Cerebellar cortex (tissue), 1 donor: Measurements from ENCODE around the gene SPTLC2.
"Not testable (repeated sequence)": the region's sequence is repeated elsewhere in the genome, so short reads cannot be mapped to it uniquely, and the experiment has no call there.

ENCODE experiments used
- DNase-seq: peaks from one replicate; pipeline ENCODE4 v3.0.0-alpha.2; 2015; ENCODE audit warnings: low spot score

SPTLC2 gene, protein sequence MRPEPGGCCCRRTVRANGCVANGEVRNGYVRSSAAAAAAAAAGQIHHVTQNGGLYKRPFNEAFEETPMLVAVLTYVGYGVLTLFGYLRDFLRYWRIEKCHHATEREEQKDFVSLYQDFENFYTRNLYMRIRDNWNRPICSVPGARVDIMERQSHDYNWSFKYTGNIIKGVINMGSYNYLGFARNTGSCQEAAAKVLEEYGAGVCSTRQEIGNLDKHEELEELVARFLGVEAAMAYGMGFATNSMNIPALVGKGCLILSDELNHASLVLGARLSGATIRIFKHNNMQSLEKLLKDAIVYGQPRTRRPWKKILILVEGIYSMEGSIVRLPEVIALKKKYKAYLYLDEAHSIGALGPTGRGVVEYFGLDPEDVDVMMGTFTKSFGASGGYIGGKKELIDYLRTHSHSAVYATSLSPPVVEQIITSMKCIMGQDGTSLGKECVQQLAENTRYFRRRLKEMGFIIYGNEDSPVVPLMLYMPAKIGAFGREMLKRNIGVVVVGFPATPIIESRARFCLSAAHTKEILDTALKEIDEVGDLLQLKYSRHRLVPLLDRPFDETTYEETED

DNA sequence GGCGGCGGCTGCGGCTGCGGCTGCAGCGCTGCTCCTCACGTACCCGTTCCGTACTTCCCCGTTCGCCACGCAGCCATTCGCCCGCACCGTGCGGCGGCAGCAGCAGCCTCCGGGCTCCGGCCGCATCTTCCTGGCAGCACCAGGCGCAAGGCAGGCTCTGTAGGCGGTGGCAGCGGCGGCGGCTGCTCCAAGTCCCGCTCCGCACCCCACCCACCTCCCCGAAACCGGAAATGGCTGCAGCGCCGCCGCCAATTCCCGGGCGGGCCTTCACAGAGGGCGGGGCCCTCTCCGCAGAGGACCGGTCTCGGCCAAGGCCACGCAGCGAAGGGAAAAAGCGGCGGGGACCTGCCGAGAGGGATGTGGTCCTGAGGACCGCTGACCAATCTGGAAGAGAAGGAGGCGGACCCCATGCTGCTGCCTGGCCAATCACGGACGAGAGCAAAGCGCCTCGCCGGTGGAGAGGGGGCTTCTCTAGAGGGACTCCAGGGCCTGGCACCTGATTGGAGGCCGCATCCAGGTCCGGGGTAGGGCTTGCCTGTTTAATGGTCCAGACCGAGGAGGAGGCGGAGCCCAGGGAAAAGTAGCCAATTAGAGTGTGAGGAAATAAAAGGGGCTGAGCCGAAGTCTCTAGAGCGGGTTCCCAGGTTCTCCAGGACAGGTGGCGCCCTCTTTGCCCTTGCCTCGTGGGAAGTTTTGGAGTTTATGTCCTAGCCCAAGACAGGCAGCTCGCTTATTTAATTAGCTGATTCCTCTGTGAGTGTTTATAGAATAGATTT is at the start of gene SPTLC2:
TSS of gene SPTLC2 (minus strand) at position 184 of the 776 bp plus-strand sequence. CDS start at position 126, 58 bp downstream.
- DNase-seq: peak; percentile 100

DNA sequence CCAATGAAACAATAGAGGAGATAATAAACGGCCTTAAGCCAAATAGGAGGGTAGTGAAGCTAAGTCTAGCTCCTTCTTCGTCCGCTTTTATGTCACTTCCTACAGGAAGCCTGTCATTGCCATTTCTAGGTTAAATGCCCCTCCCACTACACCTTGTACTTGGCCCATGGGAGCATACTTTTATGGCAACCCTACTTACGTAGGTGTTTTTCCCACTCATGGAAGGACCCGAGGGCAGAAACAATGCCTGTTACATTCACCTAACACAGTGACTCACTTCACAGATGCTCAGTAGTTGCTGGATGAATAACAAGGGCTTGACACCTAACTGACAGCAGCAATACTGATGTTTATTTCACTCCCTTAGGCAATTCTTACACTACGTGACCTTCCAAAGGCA is 46.9 kb upstream of the SPTLC2 start:
- no peak for DNase-seq

DNA sequence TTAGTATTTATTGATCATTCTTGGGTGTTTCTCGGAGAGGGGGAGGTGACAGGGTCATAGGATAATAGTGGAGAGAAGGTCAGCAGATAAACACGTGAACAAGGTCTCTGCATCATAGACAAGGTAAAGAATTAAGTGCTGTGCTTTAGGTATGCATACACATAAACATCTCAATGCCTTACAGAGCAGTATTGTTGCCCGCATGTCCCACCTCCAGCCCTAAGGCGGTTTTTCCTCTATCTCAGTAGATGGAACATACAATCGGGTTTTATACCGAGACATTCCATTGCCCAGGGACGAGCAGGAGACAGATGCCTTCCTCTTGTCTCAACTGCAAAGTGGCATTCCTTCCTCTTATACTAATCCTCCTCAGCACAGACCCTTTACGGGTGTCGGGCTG is 45.1 kb upstream of the SPTLC2 start:
- DNase-seq: not testable (repeated sequence)

DNA sequence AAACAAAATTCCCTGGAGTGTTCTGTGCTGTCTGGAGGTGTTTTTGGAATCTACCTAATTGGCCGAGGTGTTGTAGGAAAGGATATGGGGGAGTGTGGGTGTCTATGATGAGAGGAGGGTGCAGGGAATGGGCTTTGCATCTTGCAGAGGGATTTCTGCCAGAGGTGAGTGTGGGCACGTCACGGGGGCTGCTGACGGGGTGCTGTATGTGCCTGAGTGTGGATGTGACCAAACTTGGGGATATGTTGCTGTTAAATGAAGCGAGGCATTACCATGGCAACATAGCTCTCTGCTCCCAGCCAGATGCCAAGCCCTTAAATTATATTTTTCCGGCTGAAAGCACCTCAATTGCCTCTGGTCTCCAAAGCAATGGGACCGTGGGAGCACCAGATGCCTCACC is 44.3 kb upstream of the SPTLC2 start:
- peak; percentile 41 for DNase-seq

DNA sequence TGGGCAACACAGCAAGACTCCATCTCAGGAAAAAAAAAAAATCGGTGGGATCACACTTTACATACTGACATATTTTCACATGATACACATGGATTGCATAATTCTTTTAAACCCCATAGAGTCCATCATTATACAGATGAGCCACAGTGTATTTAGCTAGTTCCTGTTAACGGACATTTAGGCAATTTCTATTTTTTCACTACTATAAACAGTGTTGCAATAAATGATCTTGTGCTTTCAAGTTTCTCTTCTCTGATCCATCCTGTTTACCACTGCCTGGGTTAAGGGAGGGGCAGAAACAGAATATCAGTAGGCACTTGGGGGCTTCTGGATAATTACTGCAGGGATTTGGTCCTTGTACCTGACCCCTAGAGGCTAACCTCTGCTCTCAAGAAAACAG is 43.4 kb upstream of the SPTLC2 start:
- DNase-seq: no peak

DNA sequence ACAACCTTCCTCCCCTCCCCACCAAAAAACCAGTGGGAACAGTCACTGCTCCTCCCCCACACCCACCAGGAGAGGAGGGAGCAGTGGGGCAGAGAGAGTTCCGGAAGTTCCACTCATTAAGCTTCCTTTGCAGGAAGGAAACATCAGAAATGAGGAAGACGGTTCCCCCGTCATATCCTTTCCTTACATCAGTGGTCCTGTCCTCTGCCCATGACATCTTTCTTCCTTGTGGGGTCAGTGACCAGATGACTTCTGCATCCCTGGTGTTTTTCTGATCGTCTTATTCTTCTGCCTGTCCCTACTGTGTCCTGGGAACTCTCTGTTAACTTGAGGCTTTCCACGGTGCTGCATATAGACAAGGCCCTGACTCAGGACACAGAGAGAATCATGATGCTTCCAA is 40.8 kb upstream of the SPTLC2 start:
- DNase-seq: no peak

DNA sequence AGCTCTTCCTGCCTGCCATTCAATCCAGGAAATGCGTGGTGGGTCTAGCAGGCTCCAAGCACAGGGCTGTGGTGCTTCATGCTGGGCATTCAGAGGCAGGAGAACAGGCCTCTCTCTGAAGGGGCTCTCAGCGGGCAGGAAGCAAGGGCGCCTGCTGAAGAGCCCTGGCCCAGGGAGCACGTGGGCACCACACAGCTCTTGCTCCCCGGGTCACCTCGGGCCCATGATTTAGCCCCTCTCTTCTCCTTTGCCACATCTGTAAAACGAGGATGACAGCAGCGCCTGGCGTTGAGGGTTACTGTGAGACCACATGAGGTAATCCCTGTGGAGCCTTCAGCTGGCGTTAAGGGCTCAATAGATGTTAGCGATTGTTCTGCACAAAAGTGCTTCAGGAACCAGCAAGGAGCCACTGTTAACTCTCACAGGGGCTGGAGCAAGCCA is 37.6 kb upstream of the SPTLC2 start:
- DNase-seq: no peak

DNA sequence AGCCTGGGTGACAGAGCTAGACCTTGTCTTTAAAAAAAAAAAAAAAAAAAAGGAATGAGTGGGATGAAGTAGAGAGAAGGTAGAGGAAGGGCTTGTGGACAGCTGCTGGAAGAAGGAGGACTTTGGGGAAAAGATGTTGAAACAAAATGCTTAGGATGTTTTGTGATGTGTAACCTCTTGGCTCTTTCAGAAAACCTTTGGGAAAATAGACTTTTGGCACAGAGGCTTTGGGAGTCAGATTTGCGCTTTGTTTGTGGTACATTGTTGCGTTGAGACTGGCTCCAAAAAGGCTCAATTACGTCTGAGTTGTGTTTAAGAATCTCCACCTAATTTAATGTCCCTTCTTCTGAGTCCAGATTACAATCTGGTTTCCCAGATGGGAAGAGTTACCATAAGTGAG is 32.9 kb upstream of the SPTLC2 start:
- no peak for DNase-seq

DNA sequence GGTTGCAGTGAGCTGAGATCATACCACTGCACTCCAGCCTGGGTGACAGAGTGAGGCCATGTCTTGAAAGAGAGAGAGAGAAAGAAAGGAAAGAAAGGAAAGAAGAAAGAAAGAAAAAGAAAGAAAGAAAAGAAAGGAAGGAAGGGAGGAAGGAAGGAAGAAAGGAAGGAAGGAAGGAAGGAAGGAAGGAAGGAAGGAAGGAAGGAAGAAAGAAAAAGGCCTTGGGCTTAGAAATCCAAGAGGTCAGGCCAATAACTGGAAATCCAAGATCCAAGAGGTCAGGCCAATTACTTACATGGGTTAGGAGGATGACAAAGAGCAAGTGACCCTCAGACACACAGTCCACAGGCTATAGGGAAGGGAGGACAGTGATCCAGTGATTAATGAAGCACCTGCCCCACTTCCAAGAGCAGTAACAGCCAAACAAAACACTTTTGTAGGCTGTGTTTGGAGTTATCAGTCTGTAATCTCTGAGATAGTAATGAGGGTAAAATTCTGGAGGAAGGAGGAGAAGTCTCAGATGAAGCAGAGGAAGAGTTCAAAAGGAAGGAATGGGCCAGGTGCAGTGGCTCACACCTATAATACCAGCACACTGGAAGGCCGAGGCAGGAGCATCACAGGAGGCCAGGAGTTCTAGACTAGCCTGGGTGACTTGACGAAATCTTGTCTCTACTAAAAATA is 32.2 kb upstream of the SPTLC2 start:
- no peak for DNase-seq

DNA sequence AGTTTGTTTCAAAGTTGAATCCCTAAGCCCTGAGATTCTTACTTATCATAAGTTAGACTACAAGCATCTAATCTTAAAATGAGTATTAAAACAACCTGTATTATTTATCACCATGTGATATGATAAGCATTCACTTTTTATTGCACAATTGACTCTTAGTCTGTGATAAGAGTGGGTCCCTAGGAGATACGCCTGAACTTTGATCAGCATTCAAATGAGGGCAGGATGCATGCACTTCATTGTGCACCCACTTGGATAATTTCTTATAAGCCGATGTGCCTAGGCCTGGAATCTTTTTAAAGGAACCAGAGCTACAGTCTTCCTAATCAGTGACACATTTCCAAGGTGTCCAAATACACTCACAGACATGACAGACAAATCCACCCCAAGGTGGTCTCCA is 31.4 kb upstream of the SPTLC2 start:
- DNase-seq: no peak

DNA sequence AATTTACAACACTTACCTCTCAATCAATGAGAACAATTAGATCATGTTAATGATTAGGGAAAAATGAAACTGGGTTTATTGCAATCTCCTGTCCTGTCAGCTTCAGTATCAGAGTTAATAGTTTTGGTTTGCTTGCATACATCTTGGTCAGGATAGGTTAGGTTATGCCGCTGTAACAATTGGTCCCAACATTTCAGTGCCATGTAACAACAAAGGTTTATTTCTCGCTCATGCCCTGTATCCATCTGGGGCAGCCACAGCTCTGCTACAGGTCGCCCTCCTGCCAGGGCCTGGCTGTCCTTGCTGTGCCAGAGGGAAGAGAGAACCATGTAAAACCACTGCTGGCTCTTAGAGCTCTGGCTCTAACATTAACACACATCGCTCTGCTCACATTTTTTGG is 30.5 kb upstream of the SPTLC2 start:
- DNase-seq: no peak

DNA sequence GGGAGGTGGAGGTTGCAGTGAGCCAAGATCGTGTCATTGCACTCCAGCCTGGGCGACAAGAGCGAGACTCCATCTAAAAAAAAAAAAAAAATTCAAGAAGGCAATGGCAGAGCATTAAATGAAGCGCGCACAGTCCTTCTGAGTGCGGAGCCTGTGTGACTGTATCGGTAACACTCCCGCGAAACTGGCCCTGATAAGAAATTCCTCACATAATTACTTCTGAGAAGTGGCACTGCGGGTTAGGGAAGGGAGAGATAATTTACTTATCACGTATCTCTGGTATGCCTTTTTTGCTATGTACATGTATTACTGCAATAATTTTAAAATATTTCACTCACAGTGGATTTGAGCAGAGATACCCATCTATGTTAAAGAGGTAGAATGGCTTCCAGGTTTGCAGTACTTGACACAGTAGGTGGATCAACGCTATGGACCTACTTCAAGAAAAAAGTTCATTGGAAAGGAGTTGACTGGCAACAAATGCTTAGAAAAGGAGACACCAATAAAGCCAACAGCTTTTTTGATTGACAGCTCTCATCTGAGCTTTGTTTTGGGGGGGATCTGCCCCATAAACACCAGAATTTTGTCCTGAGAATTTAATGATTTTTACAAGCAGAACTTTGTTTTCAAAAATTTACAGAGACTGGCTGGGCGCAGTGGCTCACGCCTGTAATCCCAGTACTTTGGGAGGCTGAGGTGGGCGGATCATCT is 29.2 kb upstream of the SPTLC2 start:
- DNase-seq: no peak

DNA sequence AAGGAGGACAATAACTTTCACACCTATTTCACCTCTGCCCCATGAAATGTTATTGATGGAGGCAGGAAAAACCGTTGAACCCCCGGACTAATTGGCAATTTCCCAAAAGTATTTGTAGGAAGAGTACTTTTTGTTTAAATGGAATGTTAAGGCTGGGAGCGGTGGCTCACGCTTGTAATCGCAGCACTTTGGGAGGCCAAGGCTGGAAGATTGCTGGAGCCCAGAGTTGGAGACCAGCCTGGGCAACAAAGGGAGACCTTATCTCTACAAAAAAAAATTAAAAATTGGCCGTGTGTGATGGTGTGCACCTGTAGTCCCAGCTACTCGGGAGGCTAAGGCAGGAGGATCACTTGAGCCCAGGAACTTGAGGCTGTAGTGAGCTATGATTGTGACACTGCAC is 26.0 kb upstream of the SPTLC2 start:
- no peak for DNase-seq

DNA sequence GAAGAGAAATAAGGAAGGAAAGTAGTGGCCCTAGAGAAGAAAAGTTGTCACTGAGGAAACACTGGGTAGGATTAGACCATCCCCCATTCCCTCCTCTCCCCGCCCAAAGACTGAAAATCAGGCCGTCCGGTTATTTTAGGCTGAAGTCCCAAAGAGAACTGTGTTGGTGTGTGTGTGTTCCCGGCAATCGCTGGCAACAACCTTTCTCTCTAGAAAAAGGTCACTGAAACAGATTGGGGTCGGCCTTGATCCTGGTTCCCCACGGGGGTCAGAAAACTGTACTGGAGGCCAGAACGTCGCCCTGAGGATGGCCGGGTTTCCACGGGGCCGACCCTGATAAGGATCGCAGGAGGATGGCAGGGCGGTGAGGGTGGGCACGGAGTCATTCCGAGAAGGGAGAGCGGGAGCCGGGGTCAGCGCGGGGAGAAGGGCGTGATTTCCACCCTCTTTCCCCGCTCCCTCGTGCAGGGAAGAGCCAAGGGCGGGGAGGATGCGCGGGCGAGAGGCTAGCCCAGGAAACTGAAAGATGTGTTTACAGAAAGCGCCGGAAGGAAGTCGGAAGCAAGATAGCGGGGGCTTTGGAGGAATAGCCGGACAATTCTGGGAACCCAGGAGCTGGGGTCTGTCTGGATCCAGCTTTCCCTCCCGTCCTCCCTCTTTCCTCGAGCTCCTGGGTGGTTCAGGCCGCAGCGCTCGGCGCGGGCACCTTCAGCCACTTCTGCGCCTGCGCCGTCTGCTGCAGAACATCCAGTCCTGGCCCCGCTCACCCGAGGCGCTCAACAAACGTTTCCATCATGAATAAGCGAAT is 25.3 kb upstream of the SPTLC2 start:
- DNase-seq: peak; percentile 18

DNA sequence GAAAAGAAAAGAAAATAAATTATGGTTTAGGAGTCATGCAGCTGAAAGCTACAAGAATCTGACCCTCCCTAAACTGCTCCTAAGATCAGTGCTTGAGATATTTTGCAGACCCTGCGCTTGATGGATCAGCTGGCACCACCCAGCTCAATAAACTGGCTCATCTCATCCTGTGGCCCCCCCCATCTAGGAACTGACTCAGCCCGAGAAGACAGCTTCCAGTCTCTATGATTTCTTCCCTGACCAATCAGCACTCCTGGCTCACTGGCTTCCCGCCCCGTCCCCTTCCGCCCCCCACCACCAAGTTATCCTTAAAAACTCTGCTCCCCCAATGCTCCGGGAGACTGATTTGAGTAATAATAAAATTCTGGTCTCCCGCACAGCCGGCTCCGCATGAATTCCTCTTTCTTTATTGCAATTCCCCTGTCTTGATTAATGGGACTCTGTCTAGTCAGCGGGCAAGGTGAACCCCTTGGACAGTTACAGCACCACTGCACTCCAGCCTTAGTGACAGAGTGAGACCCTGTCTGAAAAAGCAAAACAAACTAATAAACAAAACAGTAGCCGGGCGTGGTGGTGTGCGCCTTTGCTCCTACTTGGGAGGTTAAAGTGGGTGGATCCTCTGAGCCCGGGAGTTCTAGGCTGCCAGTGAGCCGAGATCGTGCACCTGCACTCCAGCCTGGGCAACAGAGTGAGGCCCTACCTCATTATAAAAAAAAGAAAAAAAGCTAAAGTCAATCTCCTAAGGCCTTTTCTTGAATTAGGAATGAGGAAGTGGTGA is 24.5 kb upstream of the SPTLC2 start:
- no peak for DNase-seq

DNA sequence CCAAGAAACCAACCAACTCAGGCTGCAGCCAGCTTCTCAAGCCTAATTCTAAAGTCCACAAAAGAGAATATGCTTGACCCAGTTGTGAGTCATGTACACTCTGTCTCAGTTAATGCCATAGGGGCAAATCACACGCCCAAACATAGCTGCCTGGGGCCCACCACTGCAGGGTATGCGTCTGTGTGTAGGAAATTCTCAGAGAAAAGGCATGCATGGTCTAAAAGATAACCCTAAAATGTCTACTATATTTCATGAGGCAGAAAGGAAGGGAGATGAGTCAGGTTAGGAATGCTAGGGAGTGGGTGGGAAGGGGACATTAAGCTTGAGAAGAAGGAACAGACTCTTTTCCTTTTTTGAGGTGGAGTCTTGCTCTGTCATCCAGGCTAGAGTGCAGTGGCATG is 22.3 kb upstream of the SPTLC2 start:
- DNase-seq: no peak

DNA sequence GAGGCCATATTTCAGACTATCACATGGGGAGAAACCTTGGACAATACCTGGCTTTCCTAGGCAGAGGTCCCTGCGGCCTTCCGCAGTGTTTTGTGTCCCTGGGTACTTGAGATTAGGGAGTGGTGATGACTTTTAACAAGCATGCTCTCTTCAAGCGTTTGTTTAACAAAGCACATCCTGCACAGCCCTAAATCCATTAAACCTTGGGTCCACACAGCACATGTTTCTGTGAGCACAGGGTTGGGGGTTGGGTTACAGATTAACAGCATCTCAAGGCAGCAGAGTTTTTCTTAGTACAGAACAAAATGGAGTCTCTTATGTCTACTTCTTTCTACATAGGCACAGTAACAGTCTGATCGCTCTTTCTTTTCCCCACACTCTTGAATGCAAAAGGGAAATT is 19.4 kb upstream of the SPTLC2 start:
- DNase-seq: not testable (repeated sequence)

DNA sequence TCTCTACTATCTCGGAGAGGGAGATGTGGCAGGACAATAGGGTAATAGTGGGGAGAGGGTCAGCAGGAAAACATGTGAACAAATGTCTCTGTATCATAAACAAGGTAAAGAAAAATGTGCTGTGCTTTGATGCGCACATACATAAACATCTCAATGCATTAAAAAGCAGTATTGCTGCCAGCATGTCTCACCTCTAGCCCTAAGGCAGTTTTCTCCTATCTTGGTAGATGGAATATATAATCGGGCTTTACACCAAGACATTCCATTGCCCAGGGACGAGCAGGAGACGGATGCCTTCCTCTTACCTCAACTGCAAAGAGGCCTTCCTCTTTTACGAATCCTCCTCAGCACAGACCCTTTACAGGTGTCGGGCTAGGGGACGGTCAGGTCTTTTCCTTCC is 19.0 kb upstream of the SPTLC2 start:
- DNase-seq: not testable (repeated sequence)

DNA sequence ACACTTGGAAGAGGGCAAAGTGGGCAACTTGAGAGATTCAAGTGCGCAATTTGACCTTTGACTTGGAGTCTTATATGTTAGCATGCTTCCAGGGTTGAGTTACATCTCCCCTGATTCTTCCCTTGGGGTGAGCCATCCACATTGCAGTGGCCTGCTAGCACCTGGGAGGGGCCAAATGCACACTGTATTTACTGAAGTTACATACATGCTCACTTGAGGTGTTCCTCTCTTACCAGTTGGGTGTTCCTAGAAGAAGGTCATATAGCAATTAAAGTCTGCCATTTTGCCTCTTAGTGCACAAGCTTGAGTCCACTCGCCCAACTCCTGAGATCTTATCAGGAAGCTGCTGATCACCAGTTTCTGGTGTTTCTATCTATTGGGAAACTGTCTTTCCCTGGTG is 13.7 kb upstream of the SPTLC2 start:
- DNase-seq: no peak

DNA sequence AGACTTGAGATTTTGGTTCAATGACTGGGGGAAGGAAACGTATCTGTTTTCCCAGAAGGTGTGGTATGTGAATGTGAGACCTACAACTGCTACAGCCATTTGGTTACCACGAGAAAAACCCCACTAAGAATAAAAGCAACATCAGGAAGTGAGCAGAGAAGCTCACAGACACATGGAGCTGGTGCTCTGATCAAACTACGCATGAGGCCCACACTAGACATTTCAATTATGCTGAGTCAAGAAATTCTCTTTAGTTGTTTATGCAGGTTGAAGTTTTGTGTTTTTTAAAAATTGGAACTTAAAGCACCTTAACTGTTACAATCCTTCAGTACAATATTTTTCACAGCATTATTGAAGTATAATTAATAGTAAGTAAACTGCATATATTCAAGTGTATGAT is 8.9 kb upstream of the SPTLC2 start:
- no peak for DNase-seq
